Measurements from ENCODE around the gene REXO1.
A peak's percentile ranks its signal among the peaks of the same experiment; 100 is the strongest.

The REXO1 gene

GRCh38 chr19:1847684-1848398 is 442 bp downstream of the REXO1 start:
- Histone ChIP-seq H3K4me2 (ENCODE audit: low read length, poor library complexity, severe bottlenecking) (peak overlapping the region; percentile 82), H3K23ac (ENCODE audit: low read length in 2 of 2) (peak overlapping the region in 1 of 2 experiments; percentile 20), H3K27me3 (ENCODE audit: control insufficient read depth in 1 of 2, insufficient read depth in 1 of 2, low read length in 2 of 2) (no peaks in the 10 kb centered on the region), H2BK15ac (ENCODE audit: low read depth, poor library complexity, severe bottlenecking) (peak overlapping the region; percentile 81), H3K27ac (ENCODE audit: low read length, poor library complexity, severe bottlenecking) (peak overlapping the region; percentile 31), H2BK120ac (ENCODE audit: low read depth, low read length) (peak overlapping the region; percentile 97), H4K8ac (ENCODE audit: low read length) (peak overlapping the region; percentile 42), H2AFZ (ENCODE audit: low read depth, low read length) (no peak overlapping the region), H2AK5ac (ENCODE audit: low read length, severe bottlenecking) (no peak overlapping the region), H3K9me3 (ENCODE audit: control insufficient read depth, low read length) (no peaks in the 10 kb centered on the region), H3K4ac (ENCODE audit: low read depth in 1 of 2, low read length in 2 of 2) (peak overlapping the region; percentile 88 to 98), H3K14ac (ENCODE audit: low read length in 2 of 2) (no peak overlapping the region), H4K91ac (ENCODE audit: low read length) (peak overlapping the region; percentile 20), H2BK12ac (ENCODE audit: low read length in 2 of 2) (no peak overlapping the region), H3K9ac (ENCODE audit: low read length) (peak overlapping the region; percentile 99), H3K18ac (ENCODE audit: low read depth in 1 of 2, low read length in 2 of 2) (peak overlapping the region; percentile 13 to 100), H2BK5ac (ENCODE audit: low read depth, low read length, poor library complexity, severe bottlenecking) (peak overlapping the region; percentile 99), H3K4me1 (ENCODE audit: control insufficient read depth, insufficient read depth, low read depth, low read length) (peaks cover 30% of the 10 kb centered on the region), H3K36me3 (ENCODE audit: control insufficient read depth in 1 of 2, insufficient read depth in 2 of 2, low read depth in 1 of 2, low read length in 2 of 2) (peaks cover 4 to 53% of the 10 kb centered on the region in 2 experiments), H3K79me1 (replicated peaks; ENCODE audit: low read length, poor library complexity, severe bottlenecking) (peaks cover 21% of the 10 kb centered on the region), H3K4me3 (ENCODE audit: insufficient read depth in 1 of 2, low read depth in 1 of 2, low read length in 2 of 2) (peak overlapping the region; percentile 77 to 89)
- peak; percentile 88 for DNase-seq
- under 1% methylated on average over 64 of the region's 72 CpGs for WGBS

- Histone ChIP-seq H3K79me1 (replicated peaks; ENCODE audit: low read length, poor library complexity, severe bottlenecking) (peaks cover 18% of the 10 kb centered on the region), H2AFZ (ENCODE audit: low read depth, low read length) (no peak overlapping the region), H3K27me3 (ENCODE audit: control insufficient read depth in 1 of 2, insufficient read depth in 1 of 2, low read length in 2 of 2) (no peaks in the 10 kb centered on the region), H2AK5ac (ENCODE audit: low read length, severe bottlenecking) (no peak overlapping the region), H3K4me2 (ENCODE audit: low read length, poor library complexity, severe bottlenecking) (peak overlapping the region; percentile 82), H3K4me1 (ENCODE audit: control insufficient read depth, insufficient read depth, low read depth, low read length) (peaks cover 30% of the 10 kb centered on the region), H3K27ac (ENCODE audit: low read length, poor library complexity, severe bottlenecking) (peak overlapping the region; percentile 31), H3K9me3 (ENCODE audit: control insufficient read depth, low read length) (no peaks in the 10 kb centered on the region), H2BK12ac (ENCODE audit: low read length in 2 of 2) (no peak overlapping the region), H2BK120ac (ENCODE audit: low read depth, low read length) (no peak overlapping the region), H3K14ac (ENCODE audit: low read length in 2 of 2) (no peak overlapping the region), H2BK5ac (ENCODE audit: low read depth, low read length, poor library complexity, severe bottlenecking) (no peak overlapping the region), H3K23ac (ENCODE audit: low read length in 2 of 2) (no peak overlapping the region), H2BK15ac (ENCODE audit: low read depth, poor library complexity, severe bottlenecking) (no peak overlapping the region), H3K36me3 (ENCODE audit: control insufficient read depth in 1 of 2, insufficient read depth in 2 of 2, low read depth in 1 of 2, low read length in 2 of 2) (peaks cover 4 to 51% of the 10 kb centered on the region in 2 experiments), H3K18ac (ENCODE audit: low read depth in 1 of 2, low read length in 2 of 2) (no peak overlapping the region), H4K8ac (ENCODE audit: low read length) (no peak overlapping the region), H4K91ac (ENCODE audit: low read length) (no peak overlapping the region), H3K4ac (ENCODE audit: low read depth in 1 of 2, low read length in 2 of 2) (no peak overlapping the region), H3K4me3 (ENCODE audit: insufficient read depth in 1 of 2, low read depth in 1 of 2, low read length in 2 of 2) (peak overlapping the region; percentile 77 to 89), H3K9ac (ENCODE audit: low read length) (peak overlapping the region; percentile 99)
- no peak for DNase-seq
- 21% methylated on average over 12 of the region's 12 CpGs for WGBS
These were observed 967 bp downstream of the REXO1 start for GRCh38 chr19:1847348-1847683.

DNA sequence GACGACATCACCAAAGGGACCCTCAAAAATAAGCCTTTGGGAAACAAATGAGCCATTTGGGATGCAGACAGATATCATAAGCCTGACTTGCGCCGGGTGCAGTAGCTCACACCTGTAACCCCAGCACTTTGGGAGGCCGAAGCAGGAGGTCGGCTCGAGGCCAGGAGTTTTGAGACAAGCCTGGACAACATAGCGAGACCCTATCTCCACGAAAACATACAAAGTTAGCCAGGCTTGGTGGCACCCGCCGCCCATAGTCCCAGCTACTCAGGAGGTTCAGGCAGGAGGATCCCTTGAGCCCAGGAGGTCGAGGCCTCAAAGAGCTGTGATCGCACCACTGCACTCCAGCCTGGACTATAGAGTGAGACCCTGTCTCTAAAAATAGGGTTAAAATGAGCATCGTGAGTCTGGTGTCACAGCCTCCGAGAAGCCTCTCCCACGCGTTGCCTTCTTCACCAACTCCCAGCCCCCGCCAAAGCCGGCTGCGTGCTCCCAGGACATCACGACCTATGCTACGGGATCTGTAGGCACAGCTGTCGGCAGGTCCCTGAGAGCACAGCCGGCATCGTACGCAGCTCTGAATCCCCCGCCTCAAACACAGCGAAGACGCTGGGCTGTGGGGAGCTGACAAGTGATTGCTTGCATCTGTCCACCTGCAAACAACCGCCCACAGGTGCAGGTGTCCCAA is 1.6 kb downstream of the REXO1 start:
- Histone ChIP-seq H3K4me3 (ENCODE audit: insufficient read depth in 1 of 2, low read depth in 1 of 2, low read length in 2 of 2) (peak overlapping the region in 1 of 2 experiments; percentile 89), H2BK12ac (ENCODE audit: low read length in 2 of 2) (no peak overlapping the region), H2BK15ac (ENCODE audit: low read depth, poor library complexity, severe bottlenecking) (no peak overlapping the region), H4K8ac (ENCODE audit: low read length) (no peak overlapping the region), H3K79me1 (replicated peaks; ENCODE audit: low read length, poor library complexity, severe bottlenecking) (peaks cover 13% of the 10 kb centered on the region), H3K18ac (ENCODE audit: low read depth in 1 of 2, low read length in 2 of 2) (no peak overlapping the region), H3K36me3 (ENCODE audit: control insufficient read depth in 1 of 2, insufficient read depth in 2 of 2, low read depth in 1 of 2, low read length in 2 of 2) (peaks cover 4 to 45% of the 10 kb centered on the region in 2 experiments), H4K91ac (ENCODE audit: low read length) (no peak overlapping the region), H3K4me2 (ENCODE audit: low read length, poor library complexity, severe bottlenecking) (peak overlapping the region; percentile 82), H3K4ac (ENCODE audit: low read depth in 1 of 2, low read length in 2 of 2) (no peak overlapping the region), H2BK5ac (ENCODE audit: low read depth, low read length, poor library complexity, severe bottlenecking) (no peak overlapping the region), H3K27me3 (ENCODE audit: control insufficient read depth in 1 of 2, insufficient read depth in 1 of 2, low read length in 2 of 2) (no peaks in the 10 kb centered on the region), H3K4me1 (ENCODE audit: control insufficient read depth, insufficient read depth, low read depth, low read length) (peaks cover 29% of the 10 kb centered on the region), H3K23ac (ENCODE audit: low read length in 2 of 2) (no peak overlapping the region), H3K14ac (ENCODE audit: low read length in 2 of 2) (no peak overlapping the region), H3K9me3 (ENCODE audit: control insufficient read depth, low read length) (no peaks in the 10 kb centered on the region), H2BK120ac (ENCODE audit: low read depth, low read length) (no peak overlapping the region), H3K9ac (ENCODE audit: low read length) (peak overlapping the region; percentile 99), H2AFZ (ENCODE audit: low read depth, low read length) (no peak overlapping the region), H3K27ac (ENCODE audit: low read length, poor library complexity, severe bottlenecking) (no peak overlapping the region), H2AK5ac (ENCODE audit: low read length, severe bottlenecking) (no peak overlapping the region)
- DNase-seq, result no peak
- WGBS, result 95% methylated on average over 28 of the region's 29 CpGs

GRCh38 chr19:1845642-1846041 is 2.6 kb downstream of the REXO1 start:
- peaks cover 31% of the 10 kb centered on the region for H3K4me1 ChIP-seq (ENCODE audit: control insufficient read depth, insufficient read depth, low read depth, low read length)
- no peak overlapping the region for H3K4ac ChIP-seq (ENCODE audit: low read depth in 1 of 2, low read length in 2 of 2)
- H3K27ac ChIP-seq (ENCODE audit: low read length, poor library complexity, severe bottlenecking), result no peak overlapping the region
- H2BK15ac ChIP-seq (ENCODE audit: low read depth, poor library complexity, severe bottlenecking), result no peak overlapping the region
- H4K91ac ChIP-seq (ENCODE audit: low read length), result no peak overlapping the region
- H3K4me2 ChIP-seq (ENCODE audit: low read length, poor library complexity, severe bottlenecking), result no peak overlapping the region
- peak overlapping the region in 1 of 2 experiments; percentile 89 for H3K4me3 ChIP-seq (ENCODE audit: insufficient read depth in 1 of 2, low read depth in 1 of 2, low read length in 2 of 2)
- peaks cover 5% of the 10 kb centered on the region for H3K79me1 ChIP-seq (replicated peaks; ENCODE audit: low read length, poor library complexity, severe bottlenecking)
- WGBS, result 96% methylated on average over 11 of the region's 11 CpGs
- H3K18ac ChIP-seq (ENCODE audit: low read depth in 1 of 2, low read length in 2 of 2), result no peak overlapping the region
- H3K9ac ChIP-seq (ENCODE audit: low read length), result peak overlapping the region; percentile 99
- H2BK120ac ChIP-seq (ENCODE audit: low read depth, low read length), result no peak overlapping the region
- H3K9me3 ChIP-seq (ENCODE audit: control insufficient read depth, low read length), result no peaks in the 10 kb centered on the region
- H3K23ac ChIP-seq (ENCODE audit: low read length in 2 of 2), result no peak overlapping the region
- H3K27me3 ChIP-seq (ENCODE audit: control insufficient read depth in 1 of 2, insufficient read depth in 1 of 2, low read length in 2 of 2), result no peaks in the 10 kb centered on the region
- no peak overlapping the region for H3K14ac ChIP-seq (ENCODE audit: low read length in 2 of 2)
- no peak overlapping the region for H2AK5ac ChIP-seq (ENCODE audit: low read length, severe bottlenecking)
- no peak for DNase-seq
- no peak overlapping the region for H2BK5ac ChIP-seq (ENCODE audit: low read depth, low read length, poor library complexity, severe bottlenecking)
- no peak overlapping the region for H2AFZ ChIP-seq (ENCODE audit: low read depth, low read length)
- no peak overlapping the region for H2BK12ac ChIP-seq (ENCODE audit: low read length in 2 of 2)
- H3K36me3 ChIP-seq (ENCODE audit: control insufficient read depth in 1 of 2, insufficient read depth in 2 of 2, low read depth in 1 of 2, low read length in 2 of 2), result peaks cover 0 to 41% of the 10 kb centered on the region in 2 experiments
- no peak overlapping the region for H4K8ac ChIP-seq (ENCODE audit: low read length)

All from mesenchymal stem cell (in vitro differentiated cells and primary cell).